Prostate gland (tissue), 2 donors: ENCODE measurements around the gene SLC25A13.

Experiments
- CTCF ChIP-seq, 4 experiments: fragments of 200-600 bp in 2 of 4; fragments of 450-650 bp in 2 of 4; sonication (generic) in 2 of 4; IDR thresholded peaks; 1 replicate in 3 of 4; 2 replicates in 1 of 4; pipeline ENCODE4 v1.5.1; 2016 to 2019; ENCODE audit warnings: antibody characterized with exemption in 4 of 4, mild to moderate bottlenecking in 2 of 4, moderate library complexity in 2 of 4
- POLR2A ChIP-seq: fragments of 450-650 bp; IDR thresholded peaks from one replicate; pipeline ENCODE4 v1.6.1; 2016; ENCODE audit warnings: antibody characterized with exemption, mild to moderate bottlenecking
- POLR2AphosphoS5 ChIP-seq: sonication (generic); formaldehyde crosslinking; IDR thresholded peaks from one replicate; pipeline ENCODE4 v1.6.1; 2017; ENCODE audit warnings: antibody characterized with exemption

DNA sequence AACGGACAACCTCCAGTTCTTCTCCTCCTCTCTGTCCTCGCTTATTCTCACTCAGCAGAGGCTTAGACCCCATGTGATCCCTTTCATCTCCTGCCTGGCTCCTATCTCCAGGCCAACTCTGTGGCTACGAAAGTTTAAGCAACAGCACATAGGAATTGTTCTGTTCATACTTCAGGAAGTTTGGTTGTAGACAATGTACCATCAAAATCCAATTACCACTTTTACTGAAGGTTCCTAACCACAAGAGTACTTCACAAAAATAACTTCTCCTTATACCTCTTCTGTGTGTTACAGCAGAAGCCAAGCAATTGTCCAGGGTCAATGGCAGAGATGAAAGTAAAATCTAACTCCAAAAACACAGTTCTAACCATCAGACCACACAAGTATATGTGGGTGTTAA lies 80.0 kb downstream of the SLC25A13 start:
- TF ChIP-seq POLR2A (no peak), CTCF (IDR thresholded peaks at IDR 0.05) (no peak), POLR2AphosphoS5 (no peak)
